NOMO-1 (cell line): ENCODE measurements around the gene BACE1.
"Not testable (repeated sequence)": the region's sequence is repeated elsewhere in the genome, so short reads cannot be mapped to it uniquely, and the experiment has no call there.

Experiments used
- DNase-seq, 2 experiments: peaks; one replicate each; lab custom pipeline; 2025; ENCODE audit not compliant: unreplicated experiment in 2 of 2; lab: John Stamatoyannopoulos, UW

Gene BACE1

GRCh38 chr11:117279711-117280376, 36.2 kb downstream of the BACE1 start:
- no peak for DNase-seq

- no peak for DNase-seq
Observed at GRCh38 chr11:117278347-117278746, 37.7 kb downstream of the BACE1 start.

GRCh38 chr11:117273550-117274289, 42.3 kb downstream of the BACE1 start:
- DNase-seq, result no peak

GRCh38 chr11:117272175-117272574, 43.9 kb downstream of the BACE1 start:
- not testable (repeated sequence) for DNase-seq

GRCh38 chr11:117271208-117271607, 44.8 kb downstream of the BACE1 start:
- DNase-seq, result no peak

- no peak for DNase-seq
Observed at GRCh38 chr11:117269856-117270255, 46.2 kb downstream of the BACE1 start.

- no peak for DNase-seq
Observed at GRCh38 chr11:117265745-117266144, 50.3 kb downstream of the BACE1 start.

GRCh38 chr11:117264624-117265323, 51.3 kb downstream of the BACE1 start:
- DNase-seq, result not testable (repeated sequence)

GRCh38 chr11:117259417-117259816, 56.6 kb downstream of the BACE1 start:
- no peak for DNase-seq

GRCh38 chr11:117258576-117258975, 57.5 kb downstream of the BACE1 start:
- no peak for DNase-seq

- DNase-seq, result no peak
Observed at GRCh38 chr11:117256573-117256972, 59.5 kb downstream of the BACE1 start.

- DNase-seq, result no peak
Observed at GRCh38 chr11:117255966-117256365, 60.1 kb downstream of the BACE1 start.

GRCh38 chr11:117251506-117251905, 64.5 kb downstream of the BACE1 start:
- no peak for DNase-seq

GRCh38 chr11:117249571-117249970, 66.5 kb downstream of the BACE1 start:
- no peak for DNase-seq

GRCh38 chr11:117248341-117248740, 67.7 kb downstream of the BACE1 start:
- no peak for DNase-seq

- no peak for DNase-seq
Observed at GRCh38 chr11:117239295-117239694, 76.8 kb downstream of the BACE1 start.

GRCh38 chr11:117238221-117238620, 77.8 kb downstream of the BACE1 start:
- DNase-seq, result no peak
